ENCODE results near the gene SLC38A3. TPM values are rescaled to one million over a fixed set of nuclear protein-coding genes. Genes with fewer than 3 reads are reported as not detected.
A peak's percentile ranks its signal among the peaks of the same experiment; 100 is the strongest.

The SLC38A3 gene
- total and polyA plus RNA-seq, 9 of the 15 experiments (the other 6 are each of a cell fraction or from before 2014, with no cell fraction given) = 0.09 to 0.38 (median 0.16) TPM; not detected in 6

DNA sequence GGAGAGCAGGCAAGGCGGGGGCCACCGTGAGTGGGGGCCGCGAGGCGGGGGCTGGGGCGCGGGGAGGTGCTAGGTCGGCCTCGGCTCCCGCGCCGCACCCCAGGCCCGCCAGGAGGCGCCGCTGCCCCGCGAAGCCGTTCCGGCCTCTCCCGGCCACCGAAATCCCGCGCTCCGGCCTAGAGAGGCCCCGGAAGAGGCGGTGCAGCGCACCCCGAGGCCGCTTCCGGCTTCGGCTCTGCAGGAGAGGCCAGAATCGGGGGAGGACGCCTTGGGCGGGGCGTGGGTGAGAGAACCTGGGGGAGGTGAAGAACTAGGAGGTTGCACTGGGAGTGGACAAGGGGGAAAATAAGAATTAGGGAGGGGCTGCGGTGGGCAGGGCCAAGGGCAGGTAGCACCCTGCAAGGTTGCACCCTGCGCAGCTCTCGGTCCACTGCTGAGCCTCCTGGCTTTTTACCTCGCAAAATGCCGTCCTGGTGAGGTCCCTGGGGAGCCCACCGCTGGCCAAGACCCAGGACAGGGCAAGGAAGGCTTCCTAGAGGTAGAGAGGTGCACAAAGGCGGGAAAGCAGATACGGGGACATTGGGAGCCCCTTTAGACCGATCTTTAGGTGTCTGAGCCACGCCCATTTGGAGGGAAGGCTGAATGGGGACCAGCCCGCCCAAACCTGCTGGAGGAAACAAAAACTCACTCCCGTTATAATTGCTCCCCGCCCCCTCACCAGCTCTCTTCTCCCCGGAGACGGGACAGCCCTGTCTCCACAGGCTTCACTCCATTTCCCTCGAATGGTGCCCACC, 22.5 kb downstream of the SLC38A3 start (continued):
- TF ChIP-seq NR4A1 (CRISPR knock-in tag; IDR thresholded peaks at IDR 0.05) (no peak), NR4A1 (tag; IDR thresholded peaks at IDR 0.05) (no peak), SMARCA4 (IDR thresholded peaks at IDR 0.05) (no peak), ZNF253 (CRISPR knock-in tag; conservative IDR thresholded peaks at IDR 0.05) (no peak), GABPA (tag; conservative IDR thresholded peaks at IDR 0.05; ENCODE audit: low read depth) (peak; percentile 98), NEUROD1 (IDR thresholded peaks at IDR 0.05; ENCODE audit: borderline replicate concordance, low read depth, low read length, partially characterized antibody) (peak; percentile 29), ZNF717 (CRISPR knock-in tag; IDR thresholded peaks at IDR 0.05) (no peak), PHB (CRISPR knock-in tag; IDR thresholded peaks at IDR 0.05) (no peak), DNMT1 (IDR thresholded peaks at IDR 0.05) (no peak), EZH2 (IDR thresholded peaks at IDR 0.05; ENCODE audit: borderline replicate concordance, low read depth, low read length) (no peak), GATAD2A (IDR thresholded peaks at IDR 0.05) (0 out of 2 replicates have a peak, but pooled peaks have one; percentile 3), CHD1 (IDR thresholded peaks at IDR 0.05; ENCODE audit: low read length) (no peak), ETV5 (CRISPR knock-in tag; IDR thresholded peaks at IDR 0.05; ENCODE audit: low read depth) (peak; percentile 92)
- TF ChIP-seq, protein P1, sequence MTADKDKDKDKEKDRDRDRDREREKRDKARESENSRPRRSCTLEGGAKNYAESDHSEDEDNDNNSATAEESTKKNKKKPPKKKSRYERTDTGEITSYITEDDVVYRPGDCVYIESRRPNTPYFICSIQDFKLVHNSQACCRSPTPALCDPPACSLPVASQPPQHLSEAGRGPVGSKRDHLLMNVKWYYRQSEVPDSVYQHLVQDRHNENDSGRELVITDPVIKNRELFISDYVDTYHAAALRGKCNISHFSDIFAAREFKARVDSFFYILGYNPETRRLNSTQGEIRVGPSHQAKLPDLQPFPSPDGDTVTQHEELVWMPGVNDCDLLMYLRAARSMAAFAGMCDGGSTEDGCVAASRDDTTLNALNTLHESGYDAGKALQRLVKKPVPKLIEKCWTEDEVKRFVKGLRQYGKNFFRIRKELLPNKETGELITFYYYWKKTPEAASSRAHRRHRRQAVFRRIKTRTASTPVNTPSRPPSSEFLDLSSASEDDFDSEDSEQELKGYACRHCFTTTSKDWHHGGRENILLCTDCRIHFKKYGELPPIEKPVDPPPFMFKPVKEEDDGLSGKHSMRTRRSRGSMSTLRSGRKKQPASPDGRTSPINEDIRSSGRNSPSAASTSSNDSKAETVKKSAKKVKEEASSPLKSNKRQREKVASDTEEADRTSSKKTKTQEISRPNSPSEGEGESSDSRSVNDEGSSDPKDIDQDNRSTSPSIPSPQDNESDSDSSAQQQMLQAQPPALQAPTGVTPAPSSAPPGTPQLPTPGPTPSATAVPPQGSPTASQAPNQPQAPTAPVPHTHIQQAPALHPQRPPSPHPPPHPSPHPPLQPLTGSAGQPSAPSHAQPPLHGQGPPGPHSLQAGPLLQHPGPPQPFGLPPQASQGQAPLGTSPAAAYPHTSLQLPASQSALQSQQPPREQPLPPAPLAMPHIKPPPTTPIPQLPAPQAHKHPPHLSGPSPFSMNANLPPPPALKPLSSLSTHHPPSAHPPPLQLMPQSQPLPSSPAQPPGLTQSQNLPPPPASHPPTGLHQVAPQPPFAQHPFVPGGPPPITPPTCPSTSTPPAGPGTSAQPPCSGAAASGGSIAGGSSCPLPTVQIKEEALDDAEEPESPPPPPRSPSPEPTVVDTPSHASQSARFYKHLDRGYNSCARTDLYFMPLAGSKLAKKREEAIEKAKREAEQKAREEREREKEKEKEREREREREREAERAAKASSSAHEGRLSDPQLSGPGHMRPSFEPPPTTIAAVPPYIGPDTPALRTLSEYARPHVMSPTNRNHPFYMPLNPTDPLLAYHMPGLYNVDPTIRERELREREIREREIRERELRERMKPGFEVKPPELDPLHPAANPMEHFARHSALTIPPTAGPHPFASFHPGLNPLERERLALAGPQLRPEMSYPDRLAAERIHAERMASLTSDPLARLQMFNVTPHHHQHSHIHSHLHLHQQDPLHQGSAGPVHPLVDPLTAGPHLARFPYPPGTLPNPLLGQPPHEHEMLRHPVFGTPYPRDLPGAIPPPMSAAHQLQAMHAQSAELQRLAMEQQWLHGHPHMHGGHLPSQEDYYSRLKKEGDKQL (CRISPR knock-in tag; IDR thresholded peaks at IDR 0.05; ENCODE audit: borderline replicate concordance) = no peak
- TF ChIP-seq, protein P2, sequence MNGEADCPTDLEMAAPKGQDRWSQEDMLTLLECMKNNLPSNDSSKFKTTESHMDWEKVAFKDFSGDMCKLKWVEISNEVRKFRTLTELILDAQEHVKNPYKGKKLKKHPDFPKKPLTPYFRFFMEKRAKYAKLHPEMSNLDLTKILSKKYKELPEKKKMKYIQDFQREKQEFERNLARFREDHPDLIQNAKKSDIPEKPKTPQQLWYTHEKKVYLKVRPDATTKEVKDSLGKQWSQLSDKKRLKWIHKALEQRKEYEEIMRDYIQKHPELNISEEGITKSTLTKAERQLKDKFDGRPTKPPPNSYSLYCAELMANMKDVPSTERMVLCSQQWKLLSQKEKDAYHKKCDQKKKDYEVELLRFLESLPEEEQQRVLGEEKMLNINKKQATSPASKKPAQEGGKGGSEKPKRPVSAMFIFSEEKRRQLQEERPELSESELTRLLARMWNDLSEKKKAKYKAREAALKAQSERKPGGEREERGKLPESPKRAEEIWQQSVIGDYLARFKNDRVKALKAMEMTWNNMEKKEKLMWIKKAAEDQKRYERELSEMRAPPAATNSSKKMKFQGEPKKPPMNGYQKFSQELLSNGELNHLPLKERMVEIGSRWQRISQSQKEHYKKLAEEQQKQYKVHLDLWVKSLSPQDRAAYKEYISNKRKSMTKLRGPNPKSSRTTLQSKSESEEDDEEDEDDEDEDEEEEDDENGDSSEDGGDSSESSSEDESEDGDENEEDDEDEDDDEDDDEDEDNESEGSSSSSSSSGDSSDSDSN (IDR thresholded peaks at IDR 0.05; ENCODE audit: borderline replicate concordance in 1 of 2, low read depth in 2 of 2, low read length in 2 of 2) = 0 out of 4 replicates have a peak, but pooled peaks of 1 of the 2 experiments have one; percentile 53
- TF ChIP-seq, protein P3, sequence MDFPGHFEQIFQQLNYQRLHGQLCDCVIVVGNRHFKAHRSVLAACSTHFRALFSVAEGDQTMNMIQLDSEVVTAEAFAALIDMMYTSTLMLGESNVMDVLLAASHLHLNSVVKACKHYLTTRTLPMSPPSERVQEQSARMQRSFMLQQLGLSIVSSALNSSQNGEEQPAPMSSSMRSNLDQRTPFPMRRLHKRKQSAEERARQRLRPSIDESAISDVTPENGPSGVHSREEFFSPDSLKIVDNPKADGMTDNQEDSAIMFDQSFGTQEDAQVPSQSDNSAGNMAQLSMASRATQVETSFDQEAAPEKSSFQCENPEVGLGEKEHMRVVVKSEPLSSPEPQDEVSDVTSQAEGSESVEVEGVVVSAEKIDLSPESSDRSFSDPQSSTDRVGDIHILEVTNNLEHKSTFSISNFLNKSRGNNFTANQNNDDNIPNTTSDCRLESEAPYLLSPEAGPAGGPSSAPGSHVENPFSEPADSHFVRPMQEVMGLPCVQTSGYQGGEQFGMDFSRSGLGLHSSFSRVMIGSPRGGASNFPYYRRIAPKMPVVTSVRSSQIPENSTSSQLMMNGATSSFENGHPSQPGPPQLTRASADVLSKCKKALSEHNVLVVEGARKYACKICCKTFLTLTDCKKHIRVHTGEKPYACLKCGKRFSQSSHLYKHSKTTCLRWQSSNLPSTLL (IDR thresholded peaks at IDR 0.05) = no peak

Data from K562 (cell line).